Smooth muscle cell (in vitro differentiated cells): ENCODE data around the gene OR2B2. TPM values are rescaled to one million over a fixed set of nuclear protein-coding genes. Genes with fewer than 3 reads are reported as not detected.
"Not testable (repeated sequence)": the region's sequence is repeated elsewhere in the genome, so short reads cannot be mapped to it uniquely, and the experiment has no call there.

ENCODE experiments used
- DNase-seq: peaks from one replicate; lab custom pipeline; 2025; ENCODE audit not compliant: unreplicated experiment; lab: John Stamatoyannopoulos, UW
- H2AFZ ChIP-seq: fragments of 200-600 bp; sonication (generic); 2 replicates; pipeline ENCODE4 v1.6.0; 2016; ENCODE audit warnings: antibody characterized with exemption, low read depth, mild to moderate bottlenecking
- H3F3A ChIP-seq: fragments of 200-600 bp; sonication (generic); 2 replicates; pipeline ENCODE4 v1.6.0; 2017; ENCODE audit warnings: antibody characterized with exemption, low read depth
- H3K27ac ChIP-seq: fragments of 200-600 bp; sonication (generic); 2 replicates; pipeline ENCODE4 v1.5.1; 2016; ENCODE audit warnings: low read depth, mild to moderate bottlenecking
- H3K27me3 ChIP-seq: fragments of 200-600 bp; sonication (generic); 2 replicates; pipeline ENCODE4 v1.6.1; 2016; ENCODE audit warnings: low read depth, mild to moderate bottlenecking
- H3K36me3 ChIP-seq: fragments of 200-600 bp; sonication (generic); 2 replicates; pipeline ENCODE4 v1.5.1; 2016; ENCODE audit warnings: low read depth
- H3K4me1 ChIP-seq: fragments of 200-600 bp; sonication (generic); 2 replicates; pipeline ENCODE4 v1.5.1; 2016; ENCODE audit warnings: low read depth
- H3K4me2 ChIP-seq: fragments of 200-600 bp; sonication (generic); 2 replicates; pipeline ENCODE4 v1.6.0; 2016; ENCODE audit warnings: mild to moderate bottlenecking
- H3K4me3 ChIP-seq: fragments of 200-600 bp; sonication (generic); 2 replicates; pipeline ENCODE4 v1.5.1; 2016; ENCODE audit warnings: mild to moderate bottlenecking
- H3K79me2 ChIP-seq: fragments of 200-600 bp; sonication (generic); 2 replicates; pipeline ENCODE4 v1.6.0; 2016; ENCODE audit warnings: low read depth, mild to moderate bottlenecking
- H3K9ac ChIP-seq: fragments of 200-600 bp; sonication (generic); 2 replicates; pipeline ENCODE4 v1.6.0; 2016; ENCODE audit warnings: low read depth
- H3K9me3 ChIP-seq: fragments of 200-600 bp; sonication (generic); replicated peaks from 2 replicates; pipeline ENCODE4 v1.5.1; 2016; ENCODE audit warnings: low read depth
- H4K20me1 ChIP-seq: fragments of 200-600 bp; sonication (generic); 2 replicates; pipeline ENCODE4 v1.6.0; 2016; ENCODE audit warnings: low read depth
- WGBS: methylation state at CpG from one replicate; pipeline ENCODE4 v1.1.7; 2016; ENCODE audit warnings: low lambda C conversion rate; 5-methylcytosine and 5-hydroxymethylcytosine counted together
- polyA plus RNA-seq: library from polyadenylated mRNA; unstranded; fragments of >200 nt; fragmentation: Nextera tagmentation; extraction: Ambion mirVana; gene quantifications from 2 replicates; pipeline ENCODE4 v1.2.1, GENCODE V29; 2016
- total RNA-seq: library from RNA; depleted of rRNA; stranded (reverse); fragments of >200 nt; gene quantifications from 2 replicates; pipeline ENCODE4 v1.2.3, GENCODE V29; 2014
- TF ChIP-seq, protein P1 (sequence below): fragments of 200-600 bp; sonication (generic); IDR thresholded peaks from 2 replicates; pipeline ENCODE4 v1.5.1; 2017; ENCODE audit warnings: borderline replicate concordance, mild to moderate bottlenecking, antibody characterized with exemption; ENCODE audit not compliant: insufficient read depth, poor library complexity, severe bottlenecking

The OR2B2 gene
- total and polyA plus RNA-seq, 2 experiments from 2014 or later = not detected

DNA sequence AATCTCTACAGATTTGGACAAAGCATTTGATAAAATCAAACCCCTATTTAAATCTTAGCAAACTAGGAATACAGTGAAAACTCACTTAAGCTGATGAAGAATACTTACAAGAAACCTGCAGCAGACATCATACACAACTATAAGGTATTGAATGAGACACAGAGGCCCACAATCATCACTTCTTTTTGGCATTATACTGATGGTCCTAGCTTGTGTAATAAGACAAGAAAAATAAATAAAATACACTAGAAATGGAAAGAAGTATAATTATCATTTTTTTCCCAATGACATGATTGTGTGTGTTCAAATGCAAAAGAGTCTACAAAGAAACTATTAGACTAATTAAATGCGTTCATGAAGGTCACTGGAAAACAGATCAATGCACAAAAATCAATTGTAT is 36.0 kb upstream of the OR2B2 start:
- 78% methylated on average over 1 of the region's 1 CpG for WGBS
- Histone ChIP-seq H3K4me1 (no peaks in the 10 kb centered on the region), H3K9me3 (no peaks in the 10 kb centered on the region), H3K4me2 (no peak overlapping the region), H3K27ac (no peak overlapping the region), H3K36me3 (no peaks in the 10 kb centered on the region), H3K79me2 (no peaks in the 10 kb centered on the region), H3F3A (no peaks in the 10 kb centered on the region), H2AFZ (no peak overlapping the region), H3K9ac (no peak overlapping the region), H3K27me3 (peaks cover 13% of the 10 kb centered on the region), H3K4me3 (no peak overlapping the region), H4K20me1 (no peaks in the 10 kb centered on the region)
- DNase-seq = no peak
- TF ChIP-seq, protein P1, sequence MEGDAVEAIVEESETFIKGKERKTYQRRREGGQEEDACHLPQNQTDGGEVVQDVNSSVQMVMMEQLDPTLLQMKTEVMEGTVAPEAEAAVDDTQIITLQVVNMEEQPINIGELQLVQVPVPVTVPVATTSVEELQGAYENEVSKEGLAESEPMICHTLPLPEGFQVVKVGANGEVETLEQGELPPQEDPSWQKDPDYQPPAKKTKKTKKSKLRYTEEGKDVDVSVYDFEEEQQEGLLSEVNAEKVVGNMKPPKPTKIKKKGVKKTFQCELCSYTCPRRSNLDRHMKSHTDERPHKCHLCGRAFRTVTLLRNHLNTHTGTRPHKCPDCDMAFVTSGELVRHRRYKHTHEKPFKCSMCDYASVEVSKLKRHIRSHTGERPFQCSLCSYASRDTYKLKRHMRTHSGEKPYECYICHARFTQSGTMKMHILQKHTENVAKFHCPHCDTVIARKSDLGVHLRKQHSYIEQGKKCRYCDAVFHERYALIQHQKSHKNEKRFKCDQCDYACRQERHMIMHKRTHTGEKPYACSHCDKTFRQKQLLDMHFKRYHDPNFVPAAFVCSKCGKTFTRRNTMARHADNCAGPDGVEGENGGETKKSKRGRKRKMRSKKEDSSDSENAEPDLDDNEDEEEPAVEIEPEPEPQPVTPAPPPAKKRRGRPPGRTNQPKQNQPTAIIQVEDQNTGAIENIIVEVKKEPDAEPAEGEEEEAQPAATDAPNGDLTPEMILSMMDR = no peak

DNA sequence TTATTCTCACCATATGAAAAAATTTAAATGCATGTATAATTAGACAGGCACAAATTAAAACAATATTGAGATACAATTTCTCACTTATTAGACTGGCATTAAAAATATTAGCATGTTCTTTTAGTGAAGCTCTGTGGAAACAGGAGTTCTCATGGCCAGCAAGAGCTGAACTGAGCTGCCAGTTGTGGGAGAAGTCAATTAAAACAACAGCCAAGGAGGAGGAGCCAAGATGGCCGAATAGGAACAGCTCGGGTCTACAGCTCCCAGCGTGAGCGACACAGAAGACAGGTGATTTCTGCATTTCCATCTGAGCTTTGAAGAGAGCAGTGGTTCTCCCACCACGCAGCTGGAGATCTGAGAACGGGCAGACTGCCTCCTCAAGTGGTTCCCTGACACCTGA is 30.9 kb upstream of the OR2B2 start:
- not testable (repeated sequence) for H3K9ac ChIP-seq, H3F3A ChIP-seq, H3K4me2 ChIP-seq, H3K79me2 ChIP-seq, DNase-seq, H3K4me1 ChIP-seq, H3K27ac ChIP-seq, H3K4me3 ChIP-seq, H4K20me1 ChIP-seq, H3K27me3 ChIP-seq, H3K9me3 ChIP-seq, H3K36me3 ChIP-seq, H2AFZ ChIP-seq
- WGBS = 55% methylated on average over 6 of the region's 6 CpGs

DNA sequence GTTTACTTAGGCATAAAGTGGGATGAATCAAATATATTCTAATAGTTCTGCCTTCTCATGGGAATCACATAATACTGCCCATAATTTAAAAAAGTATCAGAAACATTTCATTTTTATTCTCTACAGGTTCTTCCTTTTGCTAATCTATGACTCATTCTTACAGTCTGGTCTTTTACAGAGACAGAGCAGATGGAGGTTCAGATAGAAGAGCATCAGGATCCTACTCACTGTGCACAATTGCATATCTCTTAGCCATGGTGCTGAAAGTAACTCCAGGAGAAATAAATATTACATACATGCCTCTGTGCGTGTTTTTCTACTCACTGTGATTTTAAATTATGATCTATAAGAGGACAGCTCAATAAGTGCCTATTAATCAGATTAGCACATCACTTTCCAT is 28.6 kb upstream of the OR2B2 start:
- Histone ChIP-seq H3K27me3 (peaks cover 5% of the 10 kb centered on the region), H3K4me1 (no peaks in the 10 kb centered on the region), H2AFZ (no peak overlapping the region), H3K4me2 (no peak overlapping the region), H3K79me2 (no peaks in the 10 kb centered on the region), H3K36me3 (no peaks in the 10 kb centered on the region), H4K20me1 (no peaks in the 10 kb centered on the region), H3K9ac (no peak overlapping the region), H3F3A (no peaks in the 10 kb centered on the region), H3K9me3 (no peaks in the 10 kb centered on the region), H3K27ac (no peak overlapping the region), H3K4me3 (no peak overlapping the region)
- no peak for DNase-seq
- 89% methylated on average over 1 of the region's 1 CpG for WGBS
- TF ChIP-seq, protein P1 = no peak

DNA sequence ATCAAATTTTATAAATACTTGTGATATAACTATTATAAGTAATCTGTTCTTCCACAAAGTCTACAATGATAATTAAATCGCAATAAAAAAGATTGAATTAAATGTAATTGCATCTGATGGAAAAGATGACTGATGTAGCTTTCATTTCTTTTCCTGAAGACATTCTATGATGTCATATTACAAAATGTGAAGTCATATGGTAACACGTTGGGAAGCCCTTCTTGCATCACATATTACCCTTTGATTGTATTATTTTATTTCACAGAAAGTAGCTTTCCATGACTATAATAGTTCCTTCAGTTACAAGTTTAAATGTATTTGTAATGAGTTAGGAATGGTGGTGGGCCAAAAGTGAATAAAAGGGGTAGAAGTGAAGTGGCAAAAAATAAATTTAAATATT is 19.0 kb upstream of the OR2B2 start:
- no peaks in the 10 kb centered on the region for H3K79me2 ChIP-seq
- H4K20me1 ChIP-seq = no peaks in the 10 kb centered on the region
- no peak overlapping the region for H3K27ac ChIP-seq
- TF ChIP-seq, protein P1 = no peak
- H3K4me1 ChIP-seq = no peaks in the 10 kb centered on the region
- H2AFZ ChIP-seq = no peak overlapping the region
- H3K4me2 ChIP-seq = no peak overlapping the region
- H3K36me3 ChIP-seq = no peaks in the 10 kb centered on the region
- no peak overlapping the region for H3K4me3 ChIP-seq
- H3F3A ChIP-seq = no peaks in the 10 kb centered on the region
- no peak overlapping the region for H3K9ac ChIP-seq
- 81% methylated on average over 2 of the region's 2 CpGs for WGBS
- H3K27me3 ChIP-seq = no peaks in the 10 kb centered on the region
- H3K9me3 ChIP-seq = no peaks in the 10 kb centered on the region
- no peak for DNase-seq

DNA sequence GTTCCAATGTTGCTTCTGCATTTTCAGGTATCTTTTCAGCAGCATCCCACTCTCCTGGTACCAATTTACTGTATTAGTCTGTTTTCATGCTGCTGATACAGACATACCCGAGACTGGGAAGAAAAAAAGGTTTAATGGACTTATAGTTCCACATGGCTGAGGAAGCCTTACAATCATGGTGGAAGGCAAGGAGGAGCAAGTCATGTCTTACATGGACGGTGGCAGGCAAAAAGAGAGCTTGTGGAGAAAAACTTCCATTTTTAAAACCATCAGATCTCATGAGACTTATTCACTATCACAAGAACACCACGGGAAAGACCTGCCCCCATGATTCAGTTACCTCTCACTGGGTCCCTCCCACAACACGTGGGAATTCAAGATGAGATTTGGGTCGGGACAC is 17.7 kb upstream of the OR2B2 start:
- not testable (repeated sequence) for H3K27me3 ChIP-seq, H3K36me3 ChIP-seq, H3K4me3 ChIP-seq, H3F3A ChIP-seq, H3K4me1 ChIP-seq, DNase-seq, H4K20me1 ChIP-seq, H3K9me3 ChIP-seq, H3K79me2 ChIP-seq, H2AFZ ChIP-seq, H3K27ac ChIP-seq, H3K9ac ChIP-seq, H3K4me2 ChIP-seq
- 79% methylated on average over 5 of the region's 5 CpGs for WGBS

DNA sequence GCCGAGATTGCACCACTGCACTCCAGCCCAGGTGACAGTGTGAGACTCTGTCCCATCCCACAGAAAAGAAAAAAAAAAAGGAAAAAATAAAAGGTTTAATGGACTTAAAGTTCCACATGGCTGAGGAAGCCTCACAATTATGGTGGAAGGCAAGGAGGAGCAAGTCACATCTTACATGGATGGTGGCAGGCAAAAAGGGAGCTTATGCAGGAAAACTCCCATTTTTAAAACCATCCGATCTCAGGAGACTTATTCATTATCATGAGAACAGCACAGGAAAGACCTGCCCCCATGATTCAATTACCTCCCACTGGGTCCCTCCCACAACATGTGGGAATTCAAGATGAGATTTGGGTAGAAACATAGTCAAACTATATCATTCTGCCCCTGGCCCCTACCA is 15.8 kb upstream of the OR2B2 start:
- WGBS = 94% methylated on average over 2 of the region's 2 CpGs
- not testable (repeated sequence) for H3K27ac ChIP-seq, H3K4me2 ChIP-seq, H3K4me3 ChIP-seq, H3K36me3 ChIP-seq, H2AFZ ChIP-seq, DNase-seq, H3K79me2 ChIP-seq, H4K20me1 ChIP-seq, H3K9ac ChIP-seq, H3K27me3 ChIP-seq, H3K4me1 ChIP-seq, H3F3A ChIP-seq, H3K9me3 ChIP-seq
